Measurements from ENCODE around the gene FBN3. TPM values are rescaled to one million over a fixed set of nuclear protein-coding genes. Genes with fewer than 3 reads are reported as not detected.

The FBN3 gene
- polyA plus RNA-seq, 4 donors: 19.5 to 61.6 (median 46.2) TPM

DNA sequence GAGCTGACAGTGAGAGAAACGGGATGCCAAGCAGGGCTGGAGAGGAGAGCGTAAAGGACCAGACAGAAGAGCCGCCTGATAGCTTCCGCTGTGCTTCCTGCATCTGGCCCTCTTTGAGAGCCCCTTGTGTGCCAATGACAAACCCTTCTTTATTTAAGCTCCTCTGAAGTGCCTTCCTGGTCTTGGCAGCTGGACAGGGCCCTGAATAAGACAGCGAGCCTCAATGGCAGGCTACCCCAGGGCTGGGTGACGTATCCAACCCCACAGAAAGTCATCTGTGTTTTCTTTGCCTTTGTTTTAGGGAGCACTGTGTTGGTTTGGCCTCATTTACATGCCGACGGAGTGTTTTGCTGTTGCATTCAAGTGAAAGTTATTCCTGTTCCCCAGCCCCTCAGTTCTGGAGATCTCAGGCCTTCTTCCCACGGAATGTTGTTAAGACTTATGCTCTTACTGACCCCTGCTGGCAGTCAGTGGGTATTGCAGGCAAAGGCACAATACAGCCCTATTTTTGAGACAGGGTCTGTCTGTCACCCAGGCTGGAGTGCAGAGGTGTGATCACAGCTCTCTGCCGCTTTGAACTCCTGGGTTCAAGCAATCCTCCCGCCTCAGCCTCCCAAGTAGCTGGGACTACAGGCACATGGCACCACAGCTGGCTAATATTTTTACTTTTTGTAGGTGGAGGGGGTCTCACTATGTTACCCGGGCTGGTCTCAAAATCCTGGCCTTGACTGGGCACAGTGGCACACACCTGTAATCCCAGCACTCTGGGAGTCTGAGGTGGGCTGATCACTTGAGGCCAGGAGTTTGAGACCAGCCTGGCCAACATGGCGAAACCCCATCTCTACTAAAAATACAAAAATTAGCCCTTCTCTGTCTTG, 80.1 kb downstream of the FBN3 start:
- no peak for DNase-seq (ENCODE audit: low read depth in 4 of 4, low spot score in 3 of 4)

DNA sequence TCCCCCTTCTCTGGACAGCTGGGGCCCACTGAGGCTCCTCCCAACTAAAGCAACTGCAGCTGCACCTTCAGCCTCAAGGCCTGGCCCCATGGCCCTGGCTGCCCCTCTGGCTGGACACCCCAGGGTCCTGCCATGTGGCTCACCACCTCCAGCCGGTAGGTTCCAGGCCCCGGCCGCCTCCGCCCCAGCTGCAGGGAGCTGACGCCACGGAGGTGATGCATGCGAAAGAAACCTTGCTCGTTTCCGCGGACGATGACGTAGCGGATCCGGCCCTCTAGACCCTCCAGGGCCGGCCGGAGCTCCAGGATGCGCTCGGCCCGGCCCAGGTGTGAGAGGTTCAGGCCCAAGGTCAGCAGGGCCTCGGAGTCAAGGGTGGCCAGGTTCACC, 83.5 kb downstream of the FBN3 start:
- DNase-seq (ENCODE audit: low read depth in 4 of 4, low spot score in 3 of 4): no peak

DNA sequence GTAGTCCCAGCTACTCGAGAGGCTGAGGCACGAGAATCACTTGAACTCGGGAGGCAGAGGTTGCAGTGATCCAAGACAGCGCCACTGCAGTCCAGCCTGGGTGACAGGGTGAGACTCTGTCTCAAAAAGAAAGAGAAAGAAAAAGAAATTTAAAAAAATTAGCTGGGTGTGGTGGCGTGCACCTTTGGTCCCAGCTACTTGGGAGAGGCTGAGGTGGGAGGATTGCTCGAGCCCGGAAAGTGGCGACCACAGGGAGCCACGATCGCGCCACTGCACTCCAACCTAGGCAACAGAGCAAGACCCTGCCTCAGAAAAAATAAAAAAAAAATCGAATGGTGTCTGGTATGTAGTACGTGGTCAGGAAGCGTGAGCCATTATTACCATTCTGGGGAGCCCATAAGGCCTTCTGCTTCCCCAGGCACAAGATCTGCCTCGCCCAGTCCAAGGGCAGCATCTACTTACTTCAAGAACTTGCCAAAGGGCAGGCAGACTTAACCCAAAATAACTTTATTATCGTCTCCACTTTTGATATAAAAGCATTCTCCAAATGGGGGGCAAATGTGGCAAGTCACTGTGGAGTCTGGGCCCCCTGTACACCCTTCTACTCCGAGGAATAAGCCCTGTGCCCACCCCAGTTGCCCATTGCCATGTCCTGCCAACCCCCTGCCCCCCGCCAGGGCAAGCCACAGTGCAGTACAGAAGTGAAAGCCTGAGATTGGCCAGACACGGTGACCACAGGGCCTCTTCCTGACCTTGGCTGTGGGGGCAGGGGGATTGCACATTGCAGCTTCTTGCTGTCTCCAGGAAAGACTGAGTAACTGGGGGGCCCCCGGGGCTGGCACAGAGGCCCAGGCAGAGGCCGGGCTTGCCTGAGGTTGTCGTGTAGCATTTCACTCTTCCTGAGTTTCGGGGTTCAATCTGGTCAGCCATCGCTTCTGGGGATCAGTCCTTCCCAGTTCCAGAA, 84.2 kb downstream of the FBN3 start:
- no peak for DNase-seq (ENCODE audit: low read depth in 4 of 4, low spot score in 3 of 4)

DNA sequence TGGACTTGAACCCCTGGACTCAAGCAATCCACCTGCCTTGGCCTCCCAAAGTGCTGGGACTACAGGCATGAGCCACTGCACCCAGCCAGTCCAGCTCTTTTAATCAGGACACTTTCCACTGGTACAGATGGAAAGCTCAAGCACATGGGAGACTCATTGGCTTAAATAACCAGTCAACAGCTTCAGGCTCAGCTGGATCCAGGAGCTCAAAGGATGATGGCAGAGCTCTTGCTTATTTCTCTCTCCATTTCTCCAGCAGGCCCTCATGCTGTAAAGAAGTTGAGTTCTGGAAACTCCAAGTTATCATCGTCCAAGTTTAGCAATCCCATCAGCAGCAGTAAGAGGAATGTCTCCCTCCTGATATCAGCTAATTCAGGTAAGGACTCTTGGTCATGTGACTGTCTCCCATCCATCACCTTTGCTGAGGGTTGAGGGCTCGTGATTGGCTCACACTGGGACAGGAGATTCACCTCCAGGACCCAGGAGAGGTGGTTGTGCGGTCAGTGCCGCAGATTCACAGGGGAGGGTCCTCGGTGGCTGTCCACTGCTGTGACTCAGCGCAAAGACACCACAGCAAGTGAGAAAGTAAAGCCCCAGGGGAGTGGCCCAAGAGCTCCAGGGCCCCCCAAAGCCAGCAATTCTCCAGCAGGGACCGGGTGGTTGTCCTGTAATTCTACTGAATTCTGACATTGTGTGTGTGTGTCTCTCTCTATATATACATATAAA, 91.7 kb downstream of the FBN3 start:
- DNase-seq (ENCODE audit: low read depth in 4 of 4, low spot score in 3 of 4): no peak

DNA sequence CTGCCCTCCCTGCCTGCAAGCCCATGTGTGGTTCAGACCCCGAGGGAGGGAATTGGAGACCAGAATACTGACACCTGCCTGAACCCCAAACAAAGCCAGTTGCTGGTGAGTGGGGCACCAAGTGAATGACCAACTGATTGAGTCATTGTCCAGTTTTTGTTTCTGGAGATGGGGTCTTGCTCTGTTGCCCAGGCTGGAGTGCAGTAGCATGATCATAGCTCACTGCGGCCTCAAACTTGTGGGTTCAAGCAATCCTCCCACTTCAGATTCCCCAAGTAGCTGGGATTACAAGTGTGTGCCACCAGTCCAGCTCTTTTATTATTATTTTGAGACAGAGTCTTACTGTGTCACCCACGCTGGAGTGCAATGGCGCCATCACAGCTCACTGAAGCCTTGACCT, 92.9 kb downstream of the FBN3 start:
- DNase-seq (ENCODE audit: low read depth in 4 of 4, low spot score in 3 of 4): no peak

DNA sequence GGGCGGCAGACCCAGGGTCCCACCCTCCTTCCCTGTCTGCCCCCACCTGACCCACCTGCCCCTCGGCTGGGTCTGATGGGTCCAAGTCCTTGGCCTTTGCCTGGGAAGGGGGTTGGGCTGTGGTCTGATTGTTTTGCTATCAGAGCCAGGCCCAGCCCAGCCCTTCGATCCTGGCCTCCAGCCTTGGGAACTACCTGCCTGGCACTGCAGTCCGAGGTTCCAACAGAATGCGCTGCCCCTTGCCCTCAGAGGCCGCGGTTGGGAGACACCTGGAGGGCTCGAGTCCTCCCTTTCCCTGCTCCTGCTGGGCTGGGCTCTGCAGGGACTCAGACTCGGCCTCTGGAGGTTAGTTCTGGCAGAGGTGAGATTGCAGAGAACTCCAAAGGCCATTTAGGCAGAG, 95.2 kb downstream of the FBN3 start:
- no peak for DNase-seq (ENCODE audit: low read depth in 4 of 4, low spot score in 3 of 4)

DNA sequence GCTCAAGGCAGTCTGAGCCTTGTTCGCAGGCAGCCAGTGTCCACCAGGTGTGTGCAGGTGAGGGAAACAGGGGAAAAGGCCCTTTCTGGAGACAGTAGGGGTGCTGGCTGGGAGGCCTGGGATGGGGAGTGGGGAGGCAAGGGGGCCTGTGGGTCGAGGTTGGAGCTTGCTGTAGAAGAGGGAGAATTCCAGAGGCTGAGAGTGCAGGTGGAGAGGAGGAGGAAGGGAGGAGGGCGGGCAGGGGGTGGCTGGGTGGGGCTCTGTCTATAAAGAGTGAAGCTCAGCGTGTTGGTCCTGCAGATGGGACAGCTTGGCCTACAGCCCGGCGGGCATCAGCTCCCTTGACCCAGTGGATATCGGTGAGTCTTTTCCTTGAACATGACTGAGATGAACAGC, 96.9 kb downstream of the FBN3 start, which contains the start of gene CCL25:
Gene CCL25 (plus strand): TSS at position 297 of the 396 bp plus-strand sequence. CDS start 290 bp downstream, outside the sequence.
- no peak for DNase-seq (ENCODE audit: low read depth in 4 of 4, low spot score in 3 of 4)

DNA sequence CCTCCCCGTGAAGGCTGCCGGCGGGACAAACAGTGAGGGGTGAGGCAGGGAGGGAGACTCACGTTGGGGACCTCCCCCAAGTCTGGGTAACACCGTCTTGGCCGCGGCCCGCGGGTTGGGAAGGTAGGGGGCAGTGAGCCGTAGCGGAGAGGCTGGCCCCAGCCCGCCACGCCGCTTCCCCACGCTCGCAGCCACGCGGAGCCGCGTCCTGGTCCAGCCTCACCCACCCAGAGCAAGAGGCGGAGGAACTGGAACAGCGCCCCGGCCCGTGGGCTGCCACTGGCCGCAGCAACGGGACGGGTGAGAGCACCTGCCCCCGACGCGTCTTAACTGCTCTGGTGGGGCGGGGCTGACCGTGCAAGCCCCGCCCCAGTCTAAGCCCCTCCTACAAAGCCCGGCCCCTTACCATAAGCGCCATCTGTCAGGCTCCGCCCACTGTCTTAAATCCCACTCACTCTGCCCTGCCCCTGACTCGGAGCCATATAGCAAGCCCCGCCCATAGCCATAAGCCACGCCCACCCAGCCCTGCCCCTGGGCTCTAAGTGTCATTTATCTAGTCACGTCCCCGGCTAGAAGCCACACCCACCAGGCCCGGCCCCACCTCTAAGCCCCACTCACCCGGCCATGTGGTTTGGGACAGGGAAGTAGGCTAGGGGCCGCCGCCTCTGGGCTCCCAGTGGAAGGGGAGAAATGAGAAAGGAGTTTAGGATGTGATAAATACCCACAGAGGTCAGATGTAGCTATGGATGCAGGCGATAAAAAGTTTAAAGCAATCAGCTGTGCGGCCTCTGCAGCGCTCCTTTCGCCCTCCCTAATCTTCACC, 98.9 kb downstream of the FBN3 start:
- DNase-seq (ENCODE audit: low read depth in 4 of 4, low spot score in 3 of 4): peak; percentile 58 to 76 (median 70)

DNA sequence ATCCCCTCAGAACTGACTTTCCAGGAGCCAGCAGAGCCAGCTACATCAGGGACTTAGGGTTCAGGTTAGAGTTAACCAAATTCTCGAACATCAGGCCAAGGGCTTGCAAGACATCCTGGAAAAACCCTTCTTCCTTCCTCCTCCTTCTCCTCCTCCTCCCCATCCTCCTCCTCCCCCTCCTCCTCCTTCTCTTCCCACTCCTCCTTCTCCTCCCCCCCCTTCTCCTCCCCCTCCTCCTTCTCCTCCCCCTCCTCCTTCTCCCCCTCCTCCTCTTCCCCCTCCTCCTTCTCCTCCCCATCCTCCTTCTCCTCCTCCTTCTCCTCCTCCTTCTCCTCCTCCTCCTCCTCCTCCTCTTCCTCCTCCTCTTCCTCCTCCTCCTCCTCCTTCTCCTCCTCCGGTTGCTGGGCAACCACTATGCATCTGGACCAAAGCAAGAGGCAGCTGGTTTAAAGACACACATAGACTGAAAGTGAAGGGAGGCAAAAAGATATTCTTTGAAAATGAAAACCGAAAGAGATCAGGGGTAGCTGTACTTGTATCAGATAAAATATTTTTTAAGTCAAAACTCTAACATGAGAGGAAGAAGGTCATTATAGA, 102.7 kb downstream of the FBN3 start:
- no peak for DNase-seq (ENCODE audit: low read depth in 4 of 4, low spot score in 3 of 4)

DNA sequence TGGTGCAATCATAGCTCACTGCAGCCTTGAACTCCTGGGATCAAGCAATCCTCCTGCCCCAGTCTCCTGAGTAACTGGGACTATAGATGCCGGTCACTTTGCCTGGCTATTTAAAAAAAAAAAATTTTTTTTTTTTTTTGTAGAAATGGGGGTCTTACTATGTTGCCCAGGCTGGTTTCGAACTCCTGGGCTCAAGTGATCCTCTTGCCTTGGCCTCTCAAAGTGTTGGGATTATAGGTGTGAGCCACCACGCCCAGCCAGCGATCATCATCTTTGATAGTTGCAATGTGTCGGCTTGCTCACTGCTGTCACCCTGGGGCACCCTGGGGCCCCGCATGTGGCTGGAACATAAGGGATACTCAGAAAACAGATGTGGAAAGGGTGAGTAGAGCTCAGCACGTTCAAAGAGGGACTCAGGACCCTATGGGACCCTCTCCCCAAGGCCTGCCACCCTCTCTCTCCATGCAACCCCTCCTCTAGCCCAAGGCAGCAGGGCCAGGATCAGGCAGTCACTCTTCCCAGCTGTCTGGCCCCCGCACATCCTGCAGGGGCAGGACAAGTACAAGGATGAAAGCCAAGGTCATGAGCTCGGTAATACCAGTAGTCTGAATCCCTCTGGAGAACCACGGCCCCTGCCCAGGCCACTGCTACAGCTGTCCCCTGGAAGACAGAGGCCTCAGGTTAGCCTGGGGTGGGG, 103.4 kb downstream of the FBN3 start:
- no peak for DNase-seq (ENCODE audit: low read depth in 4 of 4, low spot score in 3 of 4)

DNA sequence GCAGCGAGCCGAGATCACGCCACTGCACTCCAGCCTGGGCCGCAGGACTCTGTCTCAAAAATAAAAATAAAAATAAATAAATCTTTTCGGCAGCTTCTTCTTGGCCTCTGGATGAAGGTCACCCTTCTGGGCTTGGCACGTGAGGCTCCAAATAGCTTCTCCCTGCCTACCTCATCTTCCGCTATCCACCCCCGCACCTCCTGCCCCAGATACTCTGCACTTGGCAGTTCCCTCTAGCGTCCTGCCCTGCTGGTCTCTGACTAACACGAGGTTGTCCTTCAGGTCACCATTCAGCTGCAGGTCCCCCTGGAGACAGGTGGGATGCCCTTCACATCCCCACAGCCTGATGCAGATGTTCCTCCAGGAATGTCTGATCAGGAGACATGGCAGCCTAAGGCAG, 105.4 kb downstream of the FBN3 start:
- no peak for DNase-seq (ENCODE audit: low read depth in 4 of 4, low spot score in 3 of 4)

DNA sequence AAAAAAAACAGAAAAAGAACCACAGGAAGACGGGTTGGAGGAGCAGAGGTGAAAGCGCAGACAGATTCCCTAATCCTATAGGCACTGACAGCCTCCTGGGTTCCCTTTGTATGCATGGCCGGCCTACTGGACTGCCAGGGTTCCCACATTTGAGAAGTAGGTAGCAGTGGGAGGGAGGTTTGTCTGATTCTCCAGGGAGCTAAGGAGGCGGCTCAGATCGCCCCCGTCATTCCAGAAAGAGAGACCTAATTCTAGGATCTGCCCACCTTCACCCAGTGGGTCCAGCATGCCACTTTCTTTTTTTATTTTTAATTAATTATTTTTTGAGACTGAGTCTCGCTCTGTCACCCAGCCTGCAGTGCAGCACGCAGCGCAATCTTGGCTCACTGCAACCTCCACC, 106.5 kb downstream of the FBN3 start:
- no peak for DNase-seq (ENCODE audit: low read depth in 4 of 4, low spot score in 3 of 4)

DNA sequence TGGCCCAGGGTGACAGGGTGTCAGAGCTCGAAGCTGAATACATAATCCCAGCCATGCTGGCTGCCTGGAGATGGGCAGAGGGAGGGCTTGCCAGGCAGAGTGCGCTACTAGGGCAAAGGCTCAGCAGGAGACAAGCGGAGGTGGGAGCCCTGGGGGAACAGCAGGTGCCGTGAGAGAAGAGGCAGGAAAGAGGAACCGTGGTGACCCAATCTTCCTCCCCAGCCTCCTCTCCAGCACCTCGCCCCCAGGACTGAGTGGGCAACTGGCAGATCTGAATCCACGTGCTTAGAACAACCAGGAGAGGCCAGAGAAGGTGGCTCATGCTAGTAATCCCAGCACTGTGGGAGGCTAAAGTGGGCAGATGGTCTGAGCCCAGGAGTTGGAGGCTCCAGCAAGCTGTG, 107.9 kb downstream of the FBN3 start:
- DNase-seq (ENCODE audit: low read depth in 4 of 4, low spot score in 3 of 4): no peak

DNA sequence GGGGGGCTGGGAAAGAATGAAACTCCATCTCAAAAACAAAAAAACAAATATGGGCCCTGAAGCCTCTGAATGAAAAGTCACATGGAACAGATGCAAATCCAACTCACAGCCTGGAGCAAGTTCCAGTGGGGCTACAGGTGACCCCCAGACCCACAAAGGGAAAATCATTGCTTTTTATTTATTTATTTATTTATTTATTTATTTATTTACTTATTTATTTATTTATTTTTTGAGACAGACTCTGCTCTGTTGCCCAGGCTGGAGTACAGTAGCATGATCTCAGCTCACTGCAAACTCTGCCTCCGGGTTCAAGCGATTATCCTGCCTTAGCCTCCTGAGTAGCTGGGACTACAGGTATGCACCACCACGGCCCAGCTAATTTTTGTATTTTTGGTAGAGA, 110.2 kb downstream of the FBN3 start:
- DNase-seq (ENCODE audit: low read depth in 4 of 4, low spot score in 3 of 4): no peak

DNA sequence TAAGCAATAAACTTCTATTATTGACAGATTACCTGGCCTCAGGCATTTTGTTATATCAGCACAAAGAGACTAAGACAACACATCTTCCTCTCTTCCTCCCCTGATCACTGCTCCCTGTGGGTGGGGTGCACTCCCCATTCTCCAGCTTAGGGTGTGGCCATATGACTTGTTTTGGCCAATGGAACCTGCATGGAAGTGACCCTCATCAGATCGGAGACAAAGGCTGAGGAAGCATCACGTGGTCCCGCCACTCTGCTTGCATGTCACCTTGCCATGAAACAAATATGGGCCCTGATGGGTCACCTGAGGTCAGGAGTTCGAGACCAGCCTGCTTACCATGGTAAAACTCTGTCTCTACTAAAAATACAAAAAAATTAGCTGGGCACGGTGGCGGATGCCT, 110.6 kb downstream of the FBN3 start:
- no peak for DNase-seq (ENCODE audit: low read depth in 4 of 4, low spot score in 3 of 4)

DNA sequence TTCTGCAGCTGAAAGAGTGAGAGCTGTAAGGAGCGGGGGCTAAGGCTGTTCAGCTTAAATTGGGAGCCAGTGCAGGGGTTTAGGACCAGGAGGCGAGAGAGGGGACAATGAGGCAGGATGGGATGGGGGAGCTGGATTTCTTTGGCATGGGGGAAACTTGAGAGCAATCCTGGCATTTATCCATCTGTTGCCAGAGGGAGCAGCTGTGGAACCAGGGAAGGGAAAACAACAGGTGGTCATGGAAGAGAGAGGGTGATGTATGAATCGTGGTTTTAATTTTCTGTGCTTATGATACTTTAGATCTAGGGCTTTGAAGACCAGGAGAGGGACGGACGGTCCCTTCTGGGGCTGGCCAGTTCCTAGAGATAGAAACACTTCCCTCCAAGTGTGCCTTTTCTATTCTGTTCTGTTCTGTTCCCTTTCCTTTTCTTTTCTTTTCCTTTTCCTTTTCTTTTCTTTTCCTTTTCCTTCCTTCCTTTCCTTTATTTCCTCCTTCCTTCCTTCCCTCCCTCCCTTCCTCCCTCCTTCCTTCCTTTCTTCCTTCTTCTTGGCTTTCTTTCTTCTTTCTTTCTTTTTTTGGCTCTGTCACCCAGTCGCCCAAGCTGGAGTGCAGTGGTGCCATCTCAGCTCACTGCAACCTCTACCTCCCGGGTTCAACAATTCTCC, 112.8 kb downstream of the FBN3 start:
- DNase-seq (ENCODE audit: low read depth in 4 of 4, low spot score in 3 of 4): no peak

DNA sequence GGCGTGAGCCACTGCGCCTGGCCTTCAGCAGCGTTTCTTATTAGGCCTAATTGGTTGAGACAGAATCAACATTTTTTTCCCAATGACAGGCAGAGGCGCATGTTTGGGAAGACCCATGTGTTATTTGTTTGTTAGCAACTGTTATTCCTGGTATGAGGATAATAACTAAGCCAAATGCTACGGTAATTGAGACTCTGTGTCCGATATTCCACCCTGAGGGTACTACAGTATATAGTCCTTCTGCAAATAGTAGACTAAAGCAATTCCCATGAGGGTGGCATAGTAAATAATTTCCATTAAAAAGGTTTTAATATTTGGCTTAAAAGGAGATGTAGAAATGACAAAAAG, 115.2 kb downstream of the FBN3 start:
- no peak for DNase-seq (ENCODE audit: low read depth in 4 of 4, low spot score in 3 of 4)

All from left renal pelvis (tissue), 4 donors.